Measurements from ENCODE around the gene PDLIM3.
"Not testable (repeated sequence)": the region's sequence is repeated elsewhere in the genome, so short reads cannot be mapped to it uniquely, and the experiment has no call there.

PDLIM3 gene

DNA sequence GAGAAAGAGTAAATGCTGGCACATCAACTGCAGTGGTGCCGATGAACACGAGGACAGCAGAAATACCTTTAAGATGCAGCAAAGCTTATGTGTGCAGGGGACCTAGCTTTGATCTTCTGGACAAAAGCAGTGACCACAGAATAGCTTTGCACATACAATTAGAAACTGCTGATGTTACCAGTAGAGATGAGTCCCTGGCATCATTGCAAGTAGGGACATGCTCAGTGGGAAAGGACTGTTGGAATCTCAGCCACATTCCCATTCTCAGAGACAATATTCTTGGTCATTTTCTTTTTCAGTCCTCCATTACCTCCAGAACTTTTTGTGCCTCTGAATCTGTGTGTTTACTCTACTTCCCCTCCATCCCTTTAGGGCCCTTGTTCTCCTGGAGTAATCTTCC, 16.9 kb upstream of the PDLIM3 start:
- DNase-seq (ENCODE audit: low read depth in 2 of 2): no peak

DNA sequence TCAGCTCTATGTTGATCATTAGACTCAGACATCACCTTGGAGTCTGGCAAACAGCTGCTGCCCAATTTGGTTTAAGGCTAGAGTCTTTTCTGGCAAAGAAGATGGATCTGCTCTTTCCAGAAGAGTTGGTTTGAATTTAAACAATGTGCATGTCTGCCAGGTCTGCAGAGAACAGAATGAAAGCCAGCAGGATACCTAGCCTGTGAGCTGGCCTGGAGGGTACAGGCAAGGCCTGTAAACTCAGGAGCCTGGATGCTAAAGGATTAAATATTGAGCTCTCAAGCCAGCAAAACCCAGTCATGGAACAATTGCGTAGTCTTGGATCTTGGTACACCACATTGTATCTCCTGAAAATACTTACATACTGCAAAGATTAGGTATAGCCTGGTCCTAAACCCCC, 15.6 kb upstream of the PDLIM3 start:
- DNase-seq (ENCODE audit: low read depth in 2 of 2): no peak

GRCh38 chr4:185549095-185549639, 13.9 kb upstream of the PDLIM3 start:
- DNase-seq (ENCODE audit: low read depth in 2 of 2): no peak

DNA sequence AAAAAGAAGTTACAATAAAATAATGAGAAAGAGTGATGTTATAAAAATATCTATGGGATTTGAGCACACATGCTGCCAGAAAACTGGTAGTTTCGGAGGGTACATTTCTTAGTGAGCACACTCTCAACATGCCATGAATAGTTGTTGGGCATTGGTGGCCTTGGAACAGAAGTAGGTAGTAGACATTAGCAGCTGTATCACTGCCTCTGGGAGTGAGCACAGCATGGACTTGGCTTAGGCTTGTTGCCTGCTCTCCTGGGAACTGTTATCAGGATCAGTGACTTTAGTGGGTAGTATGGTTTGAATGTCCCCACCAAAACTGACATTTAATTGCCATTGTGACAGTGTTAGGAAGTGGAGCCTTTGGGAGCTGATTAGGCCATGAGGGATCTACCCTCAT, 13.3 kb upstream of the PDLIM3 start:
- no peak for DNase-seq (ENCODE audit: low read depth in 2 of 2)

- DNase-seq (ENCODE audit: low read depth in 2 of 2): no peak
Observed at GRCh38 chr4:185546335-185546734, 11.0 kb upstream of the PDLIM3 start.

DNA sequence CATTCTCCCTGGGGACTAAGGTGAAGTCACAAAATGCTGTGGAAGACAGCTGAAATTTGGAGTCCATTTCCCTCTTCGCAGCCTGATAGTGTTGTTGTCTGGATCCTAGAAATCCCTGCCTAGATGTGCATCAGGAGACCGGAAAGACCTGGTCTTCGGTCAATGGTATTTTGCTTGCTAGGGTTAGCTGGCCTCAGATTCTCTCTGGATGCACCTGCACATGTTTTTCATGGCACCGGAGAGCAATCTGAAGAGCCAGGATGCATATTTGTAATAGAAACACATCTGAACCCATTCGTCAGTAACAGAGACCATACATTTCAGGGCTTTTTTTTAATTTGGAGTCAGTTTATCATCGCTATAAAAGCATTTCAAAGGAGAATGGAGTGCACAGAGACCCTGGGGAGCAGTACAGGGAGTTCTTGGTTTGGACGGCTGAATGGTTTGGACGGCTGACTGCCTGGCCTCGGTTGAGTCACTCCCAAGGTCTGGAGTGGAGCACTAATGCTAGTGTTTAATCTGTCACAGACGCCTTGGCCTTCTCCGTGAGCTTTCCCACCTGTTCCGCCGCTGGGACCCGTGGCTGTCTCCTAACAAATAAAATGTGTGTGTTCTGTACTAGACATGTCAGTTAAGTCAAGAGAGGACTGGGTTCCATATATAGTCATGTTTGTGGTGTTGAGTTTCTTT, 7.5 kb upstream of the PDLIM3 start:
- DNase-seq (ENCODE audit: low read depth in 2 of 2): no peak

GRCh38 chr4:185541251-185541727, 6.0 kb upstream of the PDLIM3 start:
- DNase-seq (ENCODE audit: low read depth in 2 of 2): no peak

DNA sequence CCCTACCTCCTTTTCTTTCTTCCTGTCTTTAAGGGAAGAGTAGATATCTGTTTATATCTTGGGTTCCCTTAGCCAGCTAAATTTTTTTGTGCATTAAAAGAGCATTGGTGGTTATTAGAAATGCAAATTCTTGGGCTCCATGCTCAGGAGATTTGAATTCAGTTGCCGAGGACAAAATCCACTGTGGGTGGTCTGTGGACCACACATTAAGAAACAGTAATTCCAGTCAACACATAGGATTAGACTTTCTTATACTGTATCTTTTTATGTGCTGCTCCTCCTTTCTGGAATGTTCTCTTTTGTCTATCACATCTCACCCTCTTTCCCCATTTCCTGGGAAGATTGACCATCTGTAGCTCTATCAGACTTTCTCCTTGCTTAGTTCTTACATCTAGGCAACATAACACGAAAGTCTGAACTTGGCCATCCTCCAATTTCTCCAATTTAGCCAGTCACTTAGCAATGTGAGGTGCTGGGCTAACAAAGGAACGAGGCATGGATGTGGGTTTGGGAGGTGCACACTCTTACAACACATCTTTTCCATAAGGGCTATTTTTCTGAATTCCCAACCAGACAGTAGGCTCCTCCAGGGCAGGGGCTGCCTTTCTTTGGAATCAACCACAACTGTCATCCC, 5.3 kb upstream of the PDLIM3 start:
- DNase-seq (ENCODE audit: low read depth in 2 of 2): no peak

- no peak for DNase-seq (ENCODE audit: low read depth in 2 of 2)
Observed at GRCh38 chr4:185540040-185540439, 4.7 kb upstream of the PDLIM3 start.

GRCh38 chr4:185538806-185539205, 3.5 kb upstream of the PDLIM3 start:
- DNase-seq (ENCODE audit: low read depth in 2 of 2): no peak

GRCh38 chr4:185536411-185536709, 1.1 kb upstream of the PDLIM3 start:
- DNase-seq (ENCODE audit: low read depth in 2 of 2): no peak

DNA sequence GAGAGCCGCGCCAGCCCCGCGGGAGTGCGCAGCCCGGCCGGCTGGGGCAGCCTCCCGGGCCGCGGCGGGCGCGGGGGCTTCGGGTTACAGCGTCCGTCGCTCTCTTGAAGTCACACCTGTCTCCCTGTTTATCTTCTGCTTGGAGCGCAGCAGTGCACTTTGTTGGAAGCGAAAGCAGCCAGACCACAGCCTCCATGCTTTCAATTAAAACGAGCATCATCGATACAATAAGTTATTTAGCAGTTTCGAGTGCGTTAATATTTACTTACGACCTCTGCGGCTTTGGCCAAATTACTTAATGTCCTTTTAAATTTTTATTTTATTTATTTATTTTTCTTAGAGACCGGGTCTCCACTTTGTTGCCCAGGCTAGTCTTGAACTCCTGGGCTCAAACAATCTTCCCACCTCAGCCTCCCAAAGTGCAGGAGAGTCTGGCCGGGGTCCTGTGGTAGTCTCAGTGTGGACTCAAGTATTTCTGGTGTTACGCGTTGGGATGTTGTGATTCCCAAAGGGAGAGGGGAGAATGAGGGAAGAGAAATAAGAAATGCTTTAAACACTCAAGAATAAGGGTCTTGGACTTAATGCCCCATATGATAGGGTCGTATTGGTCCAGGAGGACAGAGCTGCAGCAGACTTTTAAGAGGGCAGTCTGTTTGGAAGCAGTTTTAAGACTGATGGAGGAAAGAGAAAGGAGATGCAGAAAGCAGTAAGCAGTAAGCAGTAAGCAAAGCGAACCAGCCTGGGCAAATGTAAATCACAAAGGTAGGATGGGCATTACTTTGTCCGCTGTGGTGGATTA, 504 bp upstream of the PDLIM3 start:
- no peak for DNase-seq (ENCODE audit: low read depth in 2 of 2)

DNA sequence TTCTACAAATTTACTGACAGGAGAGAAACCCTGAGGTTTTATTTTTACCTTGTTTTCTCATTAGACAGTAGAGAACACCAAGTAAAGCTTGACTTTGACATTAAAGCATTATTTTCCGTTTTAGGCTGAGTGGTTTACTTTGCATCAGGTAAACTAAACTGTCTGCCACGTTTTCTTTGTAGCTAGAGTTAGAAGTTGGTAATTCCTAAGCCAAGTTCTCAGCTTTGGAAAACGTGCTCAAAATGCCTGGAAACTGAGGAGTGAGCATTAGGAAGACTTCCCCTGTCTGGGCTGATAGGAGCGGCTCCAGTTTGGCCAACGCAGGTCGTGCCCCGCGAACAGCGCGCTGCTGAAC, 819 bp downstream of the PDLIM3 start:
- no peak for DNase-seq (ENCODE audit: low read depth in 2 of 2)

GRCh38 chr4:185532795-185533324, 2.4 kb downstream of the PDLIM3 start:
- DNase-seq (ENCODE audit: low read depth in 2 of 2): no peak

DNA sequence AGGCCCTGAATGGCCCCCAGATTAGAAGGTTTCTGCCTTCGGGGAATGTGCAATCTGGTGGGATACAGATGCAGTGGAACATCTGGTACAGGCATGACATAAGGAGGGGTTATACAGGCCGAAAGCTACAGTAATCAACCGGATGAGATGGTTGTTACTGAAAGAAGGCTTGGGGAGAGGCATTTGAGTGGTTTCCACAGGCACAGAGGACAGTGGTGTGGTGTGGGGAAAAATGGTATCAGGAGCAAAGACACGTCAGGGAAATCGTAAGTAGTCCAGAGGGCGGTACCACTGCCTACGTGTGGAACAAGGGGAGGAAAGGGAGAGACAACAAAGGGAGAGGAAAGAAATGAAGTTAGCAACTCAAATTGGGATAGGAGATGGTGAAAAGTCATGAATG, 3.0 kb downstream of the PDLIM3 start:
- DNase-seq (ENCODE audit: low read depth in 2 of 2): no peak

GRCh38 chr4:185531654-185532053, 3.7 kb downstream of the PDLIM3 start:
- DNase-seq (ENCODE audit: low read depth in 2 of 2): not testable (repeated sequence)

GRCh38 chr4:185529413-185529812, 5.9 kb downstream of the PDLIM3 start:
- no peak for DNase-seq (ENCODE audit: low read depth in 2 of 2)

DNA sequence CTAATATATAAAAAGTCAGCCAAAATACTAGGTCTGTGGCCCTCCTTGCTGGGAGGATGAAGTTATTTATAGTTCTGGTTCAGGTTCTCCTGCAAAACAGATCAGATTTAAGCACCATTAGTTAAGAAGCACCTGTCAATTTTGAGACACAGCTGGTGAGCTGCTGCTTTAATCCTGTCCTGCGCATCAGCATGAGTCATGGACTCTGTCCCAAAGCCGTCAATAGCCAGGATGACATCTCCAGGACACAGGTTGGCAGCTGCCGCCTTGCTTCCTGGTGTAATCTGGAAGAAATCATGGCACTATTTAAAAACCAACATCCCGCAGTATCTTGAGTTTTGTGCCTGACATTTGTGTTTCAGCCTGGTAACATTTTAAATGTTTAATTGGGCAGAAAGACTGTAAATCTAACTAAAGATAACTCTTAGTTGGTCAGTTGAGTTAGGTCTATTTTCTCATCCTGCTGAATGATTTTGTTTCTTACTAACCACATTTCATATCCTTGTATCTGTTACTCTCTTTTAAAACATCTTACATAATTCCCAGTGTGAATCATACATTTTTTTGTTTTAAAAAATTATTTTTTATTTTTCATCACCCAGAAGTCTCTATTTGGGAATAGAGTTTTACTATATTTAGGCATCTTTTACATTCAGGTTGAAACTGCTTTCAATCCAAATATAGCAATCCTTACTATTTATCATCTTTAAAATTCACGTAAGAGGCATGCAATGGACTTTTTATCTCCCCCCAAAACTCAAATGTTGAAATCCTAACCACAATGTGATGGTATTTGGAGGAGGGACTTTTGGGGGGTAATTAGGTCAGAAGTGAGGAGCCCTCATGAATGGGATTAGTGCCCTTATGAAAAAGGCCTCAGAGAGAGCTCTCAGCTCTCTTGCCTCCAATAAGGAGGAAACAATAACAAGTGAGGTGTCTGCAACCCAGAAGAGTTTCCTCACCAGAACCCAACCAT, 10.1 kb downstream of the PDLIM3 start:
- no peak for DNase-seq (ENCODE audit: low read depth in 2 of 2)

DNA sequence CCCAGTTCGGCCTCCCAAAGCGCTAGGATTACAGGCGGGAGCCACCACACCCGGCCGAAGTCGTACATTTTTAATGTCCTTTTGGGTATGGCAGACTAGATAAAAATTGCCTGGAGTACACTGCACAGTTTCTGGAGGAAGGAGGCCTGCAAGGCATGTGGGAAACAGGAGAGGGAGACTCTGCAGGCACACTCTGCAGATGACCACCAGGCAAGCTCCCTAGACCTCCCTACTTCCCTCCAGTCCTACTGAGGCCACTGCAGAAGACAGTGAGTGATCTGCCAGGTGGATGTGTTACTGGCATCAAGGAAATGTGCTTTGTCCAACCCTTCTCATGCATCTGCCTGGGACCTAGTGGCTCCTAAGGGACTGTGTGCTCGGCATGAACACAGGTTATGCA, 11.4 kb downstream of the PDLIM3 start:
- DNase-seq (ENCODE audit: low read depth in 2 of 2): no peak

DNA sequence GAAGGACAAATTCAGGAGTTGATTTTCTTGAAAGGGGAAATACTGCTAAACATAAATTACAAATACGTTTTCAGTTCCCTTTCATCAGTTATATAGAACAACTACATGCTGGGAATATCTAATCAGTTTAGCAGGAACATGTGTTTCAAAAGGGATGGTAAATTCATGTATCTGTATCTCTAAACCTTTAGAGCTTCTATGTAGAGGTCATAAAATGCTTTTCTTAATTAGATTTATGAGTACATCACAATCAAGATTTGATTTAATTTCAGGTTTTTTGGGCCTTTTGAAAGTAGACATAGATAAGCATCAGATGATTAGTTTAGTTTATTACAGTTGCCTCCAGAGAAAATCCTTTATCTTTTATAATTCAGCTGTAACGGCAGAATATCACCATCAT, 12.9 kb downstream of the PDLIM3 start:
- DNase-seq (ENCODE audit: low read depth in 2 of 2): no peak

GRCh38 chr4:185520119-185520518, 15.2 kb downstream of the PDLIM3 start:
- DNase-seq (ENCODE audit: low read depth in 2 of 2): no peak

Measured in stimulated activated CD8-positive, alpha-beta memory T cell treated with anti-CD3 and anti-CD28 coated beads, Interleukin-15, amount 100 ng/mL, for 48 hours (primary cell).